HEK293 (cell line): ENCODE results near the gene ZSCAN10.

Source experiments
- CTCF ChIA-PET: fragments of 350-600 bp; formaldehyde crosslinking; extraction: SDS; loops from one replicate; lab custom pipeline; 2021; ENCODE audit warnings: antibody characterized with exemption; lab: Yijun Ruan, JAX
- POLR2A ChIA-PET: fragments of 300-600 bp; formaldehyde crosslinking; extraction: SDS; loops from one replicate; lab custom pipeline; 2020; ENCODE audit warnings: antibody characterized with exemption, inconsistent platforms; lab: Yijun Ruan, JAX
- H3K27ac ChIP-seq: fragments of 200-500 bp; sonication (Bioruptor generic); 2 replicates; pipeline ENCODE4 v1.5.1; 2014; ENCODE audit warnings: low read depth, low read length, control low read depth, inconsistent platforms; ENCODE audit errors: extremely low read depth
- H3K36me3 ChIP-seq, 2 experiments: fragments of 200-500 bp in 1 of 2; sonication (Bioruptor generic) in 1 of 2; 1 replicate in 1 of 2; 2 replicates in 1 of 2; pipeline ENCODE4 v1.5.1; 2014 to 2017; ENCODE audit warnings: inconsistent platforms in 2 of 2, low read length in 2 of 2; ENCODE audit not compliant: control insufficient read depth in 2 of 2, insufficient read depth in 1 of 2
- H3K4me1 ChIP-seq: fragments of 200-500 bp; sonication (Bioruptor generic); 2 replicates; pipeline ENCODE4 v1.5.1; 2014; ENCODE audit warnings: mild to moderate bottlenecking, low read length, inconsistent platforms; ENCODE audit not compliant: control insufficient read depth, insufficient read depth
- H3K4me3 ChIP-seq: 2 replicates; pipeline ENCODE4 v1.5.1; 2011; ENCODE audit warnings: low read depth, mild to moderate bottlenecking, control low read depth, low read length, moderate library complexity
- H3K9me3 ChIP-seq: fragments of 200-500 bp; sonication (Bioruptor generic); 2 replicates; pipeline ENCODE4 v1.5.1; 2014; ENCODE audit warnings: low read depth, low read length, inconsistent platforms; ENCODE audit not compliant: control insufficient read depth, insufficient read depth
- IKZF3 ChIP-seq: fragments of 450-650 bp; IDR thresholded peaks from 2 replicates; pipeline ENCODE4 v1.5.0; 2018; ENCODE audit warnings: missing biosample characterization, mild to moderate bottlenecking, missing genetic modification characterization, moderate library complexity
- INSM2 ChIP-seq: fragments of 450-650 bp; formaldehyde crosslinking; IDR thresholded peaks from 2 replicates; pipeline ENCODE4 v1.5.1; 2016; ENCODE audit warnings: missing biosample characterization, missing genetic modification characterization
- KLF17 ChIP-seq: fragments of 450-650 bp; formaldehyde crosslinking; IDR thresholded peaks from 2 replicates; pipeline ENCODE4 v1.5.1; 2016; ENCODE audit warnings: missing biosample characterization, missing genetic modification characterization
- MEIS1 ChIP-seq: sonication (generic); formaldehyde crosslinking; IDR thresholded peaks from 2 replicates; pipeline ENCODE4 v1.8.1; 2022; ENCODE audit warnings: missing genetic modification reagents, mild to moderate bottlenecking, borderline replicate concordance
- SCRT2 ChIP-seq: fragments of 450-650 bp; formaldehyde crosslinking; IDR thresholded peaks from 2 replicates; pipeline ENCODE4 v1.5.1; 2016; ENCODE audit warnings: missing biosample characterization, missing genetic modification characterization
- ZBTB10 ChIP-seq: fragments of 450-650 bp; formaldehyde crosslinking; IDR thresholded peaks from 2 replicates; pipeline ENCODE4 v1.5.1; 2016; ENCODE audit warnings: missing biosample characterization, missing genetic modification characterization
- ZNF175 ChIP-seq: fragments of 450-650 bp; formaldehyde crosslinking; IDR thresholded peaks from 2 replicates; pipeline ENCODE4 v1.5.1; 2016; ENCODE audit warnings: missing biosample characterization, missing genetic modification characterization
- ZNF302 ChIP-seq: fragments of 450-650 bp; formaldehyde crosslinking; IDR thresholded peaks from 2 replicates; pipeline ENCODE4 v1.5.1; 2016; ENCODE audit warnings: missing biosample characterization, missing genetic modification characterization, low read depth
- ZNF391 ChIP-seq: fragments of 450-650 bp; formaldehyde crosslinking; IDR thresholded peaks from 2 replicates; pipeline ENCODE4 v1.5.1; 2016; ENCODE audit warnings: low read depth, missing biosample characterization, missing genetic modification characterization, borderline replicate concordance
- ZNF585B ChIP-seq: fragments of 450-650 bp; formaldehyde crosslinking; IDR thresholded peaks from 2 replicates; pipeline ENCODE4 v1.5.1; 2016; ENCODE audit warnings: missing biosample characterization, missing genetic modification characterization
- ZNF777 ChIP-seq: fragments of 450-650 bp; formaldehyde crosslinking; IDR thresholded peaks from 2 replicates; pipeline ENCODE4 v1.5.1; 2017; ENCODE audit warnings: missing biosample characterization, missing genetic modification characterization, borderline replicate concordance
- ZNF792 ChIP-seq: fragments of 450-650 bp; formaldehyde crosslinking; IDR thresholded peaks from 2 replicates; pipeline ENCODE4 v1.5.1; 2016; ENCODE audit warnings: missing biosample characterization, missing genetic modification characterization
- TF ChIP-seq, protein P1 (sequence below): fragments of 450-650 bp; formaldehyde crosslinking; IDR thresholded peaks from 2 replicates; pipeline ENCODE4 v1.5.1; 2017; ENCODE audit warnings: missing biosample characterization, missing genetic modification characterization
- TF ChIP-seq, protein P2 (sequence below): sonication (generic); formaldehyde crosslinking; IDR thresholded peaks from 2 replicates; pipeline ENCODE4 v1.8.1; 2022; ENCODE audit warnings: mild to moderate bottlenecking, moderate library complexity, missing genetic modification reagents
- TF ChIP-seq, protein P3 (sequence below): fragments of 450-650 bp; formaldehyde crosslinking; IDR thresholded peaks from 2 replicates; pipeline ENCODE4 v1.5.1; 2016; ENCODE audit warnings: missing biosample characterization, missing genetic modification characterization

ZSCAN10 gene

GRCh38 chr16:3142327-3142726, 43.2 kb upstream of the ZSCAN10 start:
- no peak overlapping the region for H3K27ac ChIP-seq
- ChIA-PET CTCF (interaction anchor here (1.2 kb wide), 1 partner anchor 13 kb away, joined by 3 read pairs; no protein-coding TSS in a partner anchor), POLR2A (interaction anchor here (1.0 kb wide), 1 partner anchor 13 kb away, joined by 4 read pairs; no protein-coding TSS in a partner anchor)
- no peak for TF ChIP-seq MEIS1 (CRISPR knock-in tag)
- TF ChIP-seq, protein P1, sequence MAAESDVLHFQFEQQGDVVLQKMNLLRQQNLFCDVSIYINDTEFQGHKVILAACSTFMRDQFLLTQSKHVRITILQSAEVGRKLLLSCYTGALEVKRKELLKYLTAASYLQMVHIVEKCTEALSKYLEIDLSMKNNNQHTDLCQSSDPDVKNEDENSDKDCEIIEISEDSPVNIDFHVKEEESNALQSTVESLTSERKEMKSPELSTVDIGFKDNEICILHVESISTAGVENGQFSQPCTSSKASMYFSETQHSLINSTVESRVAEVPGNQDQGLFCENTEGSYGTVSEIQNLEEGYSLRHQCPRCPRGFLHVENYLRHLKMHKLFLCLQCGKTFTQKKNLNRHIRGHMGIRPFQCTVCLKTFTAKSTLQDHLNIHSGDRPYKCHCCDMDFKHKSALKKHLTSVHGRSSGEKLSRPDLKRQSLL (tag by site-specific recombination), result peak; percentile 89; the same call in 1 of the 2 replicates
- H3K4me3 ChIP-seq, result no peak overlapping the region
- H3K36me3 ChIP-seq, result peaks cover 0 to 42% of the 10 kb centered on the region in 2 experiments; a peak in 1 of 3 replicates
- no peaks in the 10 kb centered on the region for H3K4me1 ChIP-seq
- no peaks in the 10 kb centered on the region for H3K9me3 ChIP-seq

- no peaks in the 10 kb centered on the region for H3K9me3 ChIP-seq
- no peaks in the 10 kb centered on the region for H3K4me1 ChIP-seq
- H3K36me3 ChIP-seq, result peaks cover 0 to 46% of the 10 kb centered on the region in 2 experiments; a peak in 1 of 3 replicates
- H3K4me3 ChIP-seq, result no peak overlapping the region
- ChIA-PET POLR2A (interaction anchor here (1.0 kb wide), 1 partner anchor 12 kb away, joined by 4 read pairs; no protein-coding TSS in a partner anchor), CTCF (interaction anchor here (1.2 kb wide), 1 partner anchor 13 kb away, joined by 3 read pairs; no protein-coding TSS in a partner anchor)
- H3K27ac ChIP-seq, result no peak overlapping the region
- TF ChIP-seq ZNF175 (tag by site-specific recombination) (no peak), ZNF777 (tag by site-specific recombination) (no peak), ZBTB10 (tag by site-specific recombination) (no peak), ZNF585B (tag by site-specific recombination) (no peak), INSM2 (tag by site-specific recombination) (no peak), ZNF391 (no peak), KLF17 (tag by site-specific recombination) (no peak), ZNF792 (tag by site-specific recombination) (no peak), ZNF302 (tag by site-specific recombination) (no peak), SCRT2 (tag by site-specific recombination) (no peak), IKZF3 (tag by site-specific recombination) (no peak)
- TF ChIP-seq, protein P2, sequence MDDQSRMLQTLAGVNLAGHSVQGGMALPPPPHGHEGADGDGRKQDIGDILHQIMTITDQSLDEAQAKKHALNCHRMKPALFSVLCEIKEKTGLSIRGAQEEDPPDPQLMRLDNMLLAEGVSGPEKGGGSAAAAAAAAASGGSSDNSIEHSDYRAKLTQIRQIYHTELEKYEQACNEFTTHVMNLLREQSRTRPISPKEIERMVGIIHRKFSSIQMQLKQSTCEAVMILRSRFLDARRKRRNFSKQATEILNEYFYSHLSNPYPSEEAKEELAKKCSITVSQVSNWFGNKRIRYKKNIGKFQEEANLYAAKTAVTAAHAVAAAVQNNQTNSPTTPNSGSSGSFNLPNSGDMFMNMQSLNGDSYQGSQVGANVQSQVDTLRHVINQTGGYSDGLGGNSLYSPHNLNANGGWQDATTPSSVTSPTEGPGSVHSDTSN (CRISPR knock-in tag), result no peak
- TF ChIP-seq, protein P3, sequence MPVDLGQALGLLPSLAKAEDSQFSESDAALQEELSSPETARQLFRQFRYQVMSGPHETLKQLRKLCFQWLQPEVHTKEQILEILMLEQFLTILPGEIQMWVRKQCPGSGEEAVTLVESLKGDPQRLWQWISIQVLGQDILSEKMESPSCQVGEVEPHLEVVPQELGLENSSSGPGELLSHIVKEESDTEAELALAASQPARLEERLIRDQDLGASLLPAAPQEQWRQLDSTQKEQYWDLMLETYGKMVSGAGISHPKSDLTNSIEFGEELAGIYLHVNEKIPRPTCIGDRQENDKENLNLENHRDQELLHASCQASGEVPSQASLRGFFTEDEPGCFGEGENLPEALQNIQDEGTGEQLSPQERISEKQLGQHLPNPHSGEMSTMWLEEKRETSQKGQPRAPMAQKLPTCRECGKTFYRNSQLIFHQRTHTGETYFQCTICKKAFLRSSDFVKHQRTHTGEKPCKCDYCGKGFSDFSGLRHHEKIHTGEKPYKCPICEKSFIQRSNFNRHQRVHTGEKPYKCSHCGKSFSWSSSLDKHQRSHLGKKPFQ (tag by site-specific recombination), result no peak
Measured at GRCh38 chr16:3141781-3142311, 42.8 kb upstream of the ZSCAN10 start.
